Activated T-cell treated with anti-CD3 and anti-CD28 coated beads, Interleukin-2, amount 50 U/mL, for 72 hours (primary cell): Measurements from ENCODE around the gene LINGO4. TPM values are rescaled to one million over a fixed set of nuclear protein-coding genes. Genes with fewer than 3 reads are reported as not detected.
A peak's percentile ranks its signal among the peaks of the same experiment; 100 is the strongest.

ENCODE experiments used
- ATAC-seq, 2 donors: fragments of 150-1000 bp; cut with Tn5 transposase; replicated peaks in 1 of 2; 2 replicates each; pipeline ENCODE4 v1.10.0; 2021; ENCODE audit warnings: moderate library complexity in 2 of 2, mild to moderate bottlenecking in 1 of 2
- DNase-seq, 2 donors: peaks; one replicate each; pipeline ENCODE4 v3.0.0; 2021 to 2022; ENCODE audit warnings: mixed read lengths in 1 of 2
- H3K27ac Mint-ChIP-seq: one replicate; pipeline ENCODE4 v1.8.0; 2022; ENCODE audit warnings: mild to moderate bottlenecking, moderate library complexity, mixed read lengths
- H3K27me3 Mint-ChIP-seq: one replicate; pipeline ENCODE4 v1.8.0; 2022; ENCODE audit warnings: low read depth, mixed read lengths
- H3K36me3 Mint-ChIP-seq, 2 donors: one replicate each; pipeline ENCODE4 v1.8.0; 2022; ENCODE audit warnings: mixed read lengths in 2 of 2, mild to moderate bottlenecking in 1 of 2; ENCODE audit not compliant: insufficient read depth in 2 of 2
- H3K4me1 Mint-ChIP-seq: one replicate; pipeline ENCODE4 v1.8.0; 2022; ENCODE audit warnings: low read depth, mixed read lengths
- H3K4me3 Mint-ChIP-seq, 2 donors: one replicate each; pipeline ENCODE4 v1.8.0; 2022; ENCODE audit warnings: mild to moderate bottlenecking in 2 of 2, mixed read lengths in 2 of 2, moderate library complexity in 2 of 2
- H3K9me3 Mint-ChIP-seq, 2 donors: one replicate each; pipeline ENCODE4 v1.8.0; 2022; ENCODE audit warnings: mixed read lengths in 2 of 2
- total RNA-seq, 2 donors: library from RNA; stranded (reverse); gene quantifications; one replicate each; pipeline ENCODE4 v1.2.3, GENCODE V29; 2022

LINGO4 gene
- total RNA-seq, 2 donors from 2014 or later: 0.19 to 0.88 TPM

- no peak for ATAC-seq
- Mint-ChIP-seq H3K9me3 (no peaks in the 10 kb centered on the region), H3K27me3 (no peaks in the 10 kb centered on the region), H3K4me3 (no peak overlapping the region), H3K27ac (peak overlapping the region; percentile 31), H3K36me3 (peaks cover 4 to 9% of the 10 kb centered on the region in 2 donors), H3K4me1 (peaks cover 42% of the 10 kb centered on the region)
- DNase-seq: no peak
These were observed 44.4 kb downstream of the LINGO4 start for GRCh38 chr1:151760597-151761385.

- DNase-seq (no peak), ATAC-seq (no peak)
- Mint-ChIP-seq H3K36me3 (peaks cover 4 to 9% of the 10 kb centered on the region in 2 donors), H3K4me3 (no peak overlapping the region), H3K4me1 (peaks cover 39% of the 10 kb centered on the region), H3K27ac (peak overlapping the region; percentile 52), H3K9me3 (no peaks in the 10 kb centered on the region), H3K27me3 (no peaks in the 10 kb centered on the region)
These were observed 46.0 kb downstream of the LINGO4 start for GRCh38 chr1:151759241-151759640.

DNA sequence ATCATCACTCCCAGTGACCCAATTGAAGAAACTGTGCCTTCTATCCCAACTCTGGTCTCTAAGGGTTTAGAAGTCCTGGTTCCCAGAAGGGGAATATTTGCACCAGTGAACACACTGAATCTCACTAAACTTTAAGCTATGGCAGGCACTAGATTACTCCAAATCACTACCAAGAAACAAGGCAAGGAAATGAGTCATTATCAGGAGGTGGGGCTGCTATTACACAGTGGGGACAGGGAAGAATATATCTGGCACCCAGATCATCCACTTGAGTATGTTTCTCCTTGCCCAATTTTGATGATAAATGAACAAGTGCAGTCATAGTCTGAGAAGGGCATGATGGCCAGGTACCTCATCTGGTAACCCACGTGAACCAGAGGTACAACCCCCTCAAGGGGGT, 48.9 kb downstream of the LINGO4 start:
- Mint-ChIP-seq H3K9me3 (no peaks in the 10 kb centered on the region), H3K27me3 (no peaks in the 10 kb centered on the region), H3K27ac (no peak overlapping the region), H3K4me3 (no peak overlapping the region), H3K36me3 (peaks cover 2 to 4% of the 10 kb centered on the region in 2 donors), H3K4me1 (peaks cover 15% of the 10 kb centered on the region)
- DNase-seq: no peak
- peak; percentile 87 to 91 for ATAC-seq

Other genes starting within 250 kb of the LINGO4 start
- 10 to 100 TPM; 30.3 to 34.8 TPM for gene SNX27, start 193.4 kb downstream of the LINGO4 start, total RNA-seq
- gene CELF3, start 88.6 kb downstream of the LINGO4 start, total RNA-seq: not detected
- not detected for gene RIIAD1, start 83.9 kb downstream of the LINGO4 start, total RNA-seq
- gene MRPL9, start 41.9 kb downstream of the LINGO4 start, total RNA-seq: 100 to 1,000 TPM; 109 to 135 TPM
- 10 to 100 TPM; 26.3 to 29.3 TPM for gene TDRKH, start 14.9 kb downstream of the LINGO4 start, total RNA-seq
- 10 to 100 TPM in 1 of 2 donors, 1 to 10 TPM in 1; 1.8 to 10.3 TPM for gene RORC, start 26.4 kb upstream of the LINGO4 start, total RNA-seq
- gene C2CD4D, start 34.4 kb upstream of the LINGO4 start, total RNA-seq: 1 to 10 TPM; 2.1 to 4.4 TPM
- under 1 TPM in 1 of 2 donors, not detected in 1; 0.25 TPM for gene THEM5, start 48.3 kb upstream of the LINGO4 start, total RNA-seq
- 10 to 100 TPM; 40.5 to 41.5 TPM for gene THEM4, start 104.1 kb upstream of the LINGO4 start, total RNA-seq
- 100 to 1,000 TPM in 1 of 2 donors, 10 to 100 TPM in 1; 76.6 to 138 TPM for gene S100A10, start 188.4 kb upstream of the LINGO4 start, total RNA-seq
- gene S100A11, start 231.6 kb upstream of the LINGO4 start, total RNA-seq: 100 to 1,000 TPM; 252 to 355 TPM